IPS-18a (cell line): Measurements from ENCODE around the gene SMG6.

ENCODE experiments used
- H3K27ac ChIP-seq: one replicate; pipeline ENCODE4 v1.5.1; 2013; ENCODE audit warnings: low read length
- H3K27me3 ChIP-seq: one replicate; pipeline ENCODE4 v1.6.1; 2013; ENCODE audit warnings: mild to moderate bottlenecking, low read length; ENCODE audit not compliant: control insufficient read depth, insufficient read depth
- H3K36me3 ChIP-seq: one replicate; pipeline ENCODE4 v1.6.1; 2013; ENCODE audit warnings: low read depth, low read length; ENCODE audit not compliant: control insufficient read depth
- H3K4me1 ChIP-seq: one replicate; pipeline ENCODE4 v1.6.1; 2013; ENCODE audit warnings: low read depth, low read length; ENCODE audit not compliant: control insufficient read depth
- H3K4me3 ChIP-seq: one replicate; pipeline ENCODE4 v1.5.1; 2013; ENCODE audit warnings: low read length
- H3K9ac ChIP-seq: one replicate; pipeline ENCODE4 v1.6.1; 2013; ENCODE audit warnings: mild to moderate bottlenecking, low read length, moderate library complexity
- H3K9me3 ChIP-seq: one replicate; pipeline ENCODE4 v1.6.1; 2013; ENCODE audit warnings: low read depth, low read length; ENCODE audit not compliant: control insufficient read depth

The SMG6 gene

GRCh38 chr17:2055292-2056205, 248.0 kb downstream of the SMG6 start:
- no peaks in the 10 kb centered on the region for H3K9me3 ChIP-seq
- H3K27ac ChIP-seq, result no peak overlapping the region
- H3K36me3 ChIP-seq, result no peaks in the 10 kb centered on the region
- peak overlapping the region; percentile 39 for H3K4me3 ChIP-seq
- H3K9ac ChIP-seq, result no peak overlapping the region
- H3K4me1 ChIP-seq, result no peaks in the 10 kb centered on the region
- H3K27me3 ChIP-seq, result peaks cover 87% of the 10 kb centered on the region

GRCh38 chr17:2054512-2055291, 248.9 kb downstream of the SMG6 start, which contains the start of gene HIC1:
HIC1 (plus strand) TSS chr17:2055103; CDS start chr17:2056691, 1,588 bp downstream.
- H3K4me1 ChIP-seq, result no peaks in the 10 kb centered on the region

GRCh38 chr17:2054262-2054511, 249.4 kb downstream of the SMG6 start:
- Histone ChIP-seq H3K9ac (no peak overlapping the region), H3K27ac (no peak overlapping the region), H3K36me3 (no peaks in the 10 kb centered on the region), H3K27me3 (peaks cover 87% of the 10 kb centered on the region), H3K4me1 (no peaks in the 10 kb centered on the region), H3K4me3 (peak overlapping the region; percentile 39), H3K9me3 (no peaks in the 10 kb centered on the region)

More at GRCh38 chr17:2054512-2055291, 248.9 kb downstream of the SMG6 start, which contains the start of gene HIC1:
- peak within 1 kb of the TSS; percentile 39 for H3K4me3 ChIP-seq
- H3K27me3 ChIP-seq, result peaks cover 87% of the 10 kb centered on the region
- H3K36me3 ChIP-seq, result no peaks in the 10 kb centered on the region
- no peak within 1 kb of the TSS for H3K27ac ChIP-seq
- no peak within 1 kb of the TSS for H3K9ac ChIP-seq
- H3K9me3 ChIP-seq, result no peaks in the 10 kb centered on the region

GRCh38 chr17:2053380-2054261, 250.0 kb downstream of the SMG6 start:
- no peaks in the 10 kb centered on the region for H3K4me1 ChIP-seq
- no peaks in the 10 kb centered on the region for H3K9me3 ChIP-seq
- peaks cover 87% of the 10 kb centered on the region for H3K27me3 ChIP-seq
- peak overlapping the region; percentile 39 for H3K4me3 ChIP-seq
- no peak overlapping the region for H3K9ac ChIP-seq
- H3K36me3 ChIP-seq, result no peaks in the 10 kb centered on the region
- H3K27ac ChIP-seq, result no peak overlapping the region

GRCh38 chr17:2051933-2052559, 251.5 kb downstream of the SMG6 start:
- Histone ChIP-seq H3K4me3 (no peak overlapping the region), H3K27ac (no peak overlapping the region), H3K9ac (no peak overlapping the region), H3K9me3 (no peaks in the 10 kb centered on the region), H3K4me1 (no peaks in the 10 kb centered on the region), H3K27me3 (peaks cover 91% of the 10 kb centered on the region), H3K36me3 (no peaks in the 10 kb centered on the region)

GRCh38 chr17:2051061-2051932, 252.3 kb downstream of the SMG6 start:
- Histone ChIP-seq H3K4me1 (no peaks in the 10 kb centered on the region), H3K9me3 (no peaks in the 10 kb centered on the region), H3K27me3 (peaks cover 85% of the 10 kb centered on the region), H3K9ac (no peak overlapping the region), H3K27ac (no peak overlapping the region), H3K4me3 (no peak overlapping the region), H3K36me3 (no peaks in the 10 kb centered on the region)

GRCh38 chr17:2050300-2051060, 253.1 kb downstream of the SMG6 start:
- H3K27me3 ChIP-seq, result peaks cover 83% of the 10 kb centered on the region
- no peaks in the 10 kb centered on the region for H3K4me1 ChIP-seq
- H3K27ac ChIP-seq, result no peak overlapping the region
- H3K9me3 ChIP-seq, result no peaks in the 10 kb centered on the region
- H3K36me3 ChIP-seq, result no peaks in the 10 kb centered on the region
- H3K4me3 ChIP-seq, result peak overlapping the region; percentile 13
- no peak overlapping the region for H3K9ac ChIP-seq

GRCh38 chr17:2049333-2050299, 254.0 kb downstream of the SMG6 start:
- Histone ChIP-seq H3K9ac (no peak overlapping the region), H3K4me1 (no peaks in the 10 kb centered on the region), H3K4me3 (peak overlapping the region; percentile 39), H3K27ac (no peak overlapping the region), H3K27me3 (peaks cover 78% of the 10 kb centered on the region), H3K36me3 (no peaks in the 10 kb centered on the region), H3K9me3 (no peaks in the 10 kb centered on the region)

- Histone ChIP-seq H3K4me3 (no peak overlapping the region), H3K4me1 (no peaks in the 10 kb centered on the region), H3K9ac (no peak overlapping the region), H3K27ac (no peak overlapping the region), H3K9me3 (no peaks in the 10 kb centered on the region), H3K27me3 (peaks cover 72% of the 10 kb centered on the region), H3K36me3 (no peaks in the 10 kb centered on the region)
Observed at GRCh38 chr17:2048805-2049204, 254.8 kb downstream of the SMG6 start.
